Testis (tissue), 3 donors: Measurements from ENCODE around the gene HMCN1. TPM values are rescaled to one million over a fixed set of nuclear protein-coding genes. Genes with fewer than 3 reads are reported as not detected.

Source experiments
- DNase-seq: peaks from one replicate; pipeline ENCODE4 v3.0.0-alpha.2; 2019
- H3K27ac ChIP-seq, 2 donors: fragments of 200-600 bp; sonication (generic); one replicate each; pipeline ENCODE4 v1.5.1; 2019
- H3K27me3 ChIP-seq: fragments of 200-600 bp; sonication (generic); one replicate; pipeline ENCODE4 v1.5.1; 2019
- H3K36me3 ChIP-seq: fragments of 200-600 bp; sonication (generic); one replicate; pipeline ENCODE4 v1.5.1; 2017; ENCODE audit warnings: low read depth; ENCODE audit errors: missing control alignments
- H3K4me1 ChIP-seq: fragments of 200-600 bp; sonication (generic); one replicate; pipeline ENCODE4 v1.5.1; 2019
- H3K4me3 ChIP-seq, 2 donors: fragments of 200-600 bp; sonication (generic); one replicate each; pipeline ENCODE4 v1.5.1; 2017 to 2019
- H3K9me3 ChIP-seq: fragments of 200-600 bp; sonication (generic); one replicate; pipeline ENCODE4 v1.5.1; 2017
- POLR2A ChIP-seq: fragments of 450-650 bp; IDR thresholded peaks from one replicate; pipeline ENCODE4 v1.6.1; 2017; ENCODE audit warnings: antibody characterized with exemption, mild to moderate bottlenecking, moderate library complexity
- WGBS, 2 donors: methylation state at CpG; one replicate each; pipeline ENCODE4 v1.1.5; 2018; 5-methylcytosine and 5-hydroxymethylcytosine counted together
- intact Hi-C: fragments of 100-400 bp; cut with DNase I; formaldehyde crosslinking; loops from one replicate; pipeline ENCODE4 v1.15.1; 2023; ENCODE audit warnings: low total_unique reads
- polyA plus RNA-seq: library from polyadenylated mRNA; stranded (reverse); fragments of 350-450 nt; fragmentation: Illumina TruSeq; extraction: RNeasy Lipid Tissue Mini Kit (QIAGEN cat#74804); gene quantifications from one replicate; pipeline ENCODE4 v1.2.3, GENCODE V29; 2014; ENCODE audit warnings: low read depth, low replicate concordance; ENCODE audit not compliant: insufficient read depth
- total RNA-seq, 2 donors: library from RNA; depleted of rRNA; stranded (reverse); fragments of >200 nt; gene quantifications; one replicate each; pipeline ENCODE4 v1.2.3, GENCODE V29; 2016
- TF ChIP-seq, protein P1 (sequence below), 3 experiments: fragments of 450-650 bp in 2 of 3; fragments of 200-600 bp in 1 of 3; sonication (generic) in 1 of 3; IDR thresholded peaks; one replicate each; pipeline ENCODE4 v1.5.1; 2016 to 2019; ENCODE audit warnings: antibody characterized with exemption in 3 of 3, mild to moderate bottlenecking in 2 of 3, moderate library complexity in 1 of 3

The HMCN1 gene
- total and polyA plus RNA-seq, 3 donors from 2014 or later = 5.2 to 6.2 (median 5.7) TPM

DNA sequence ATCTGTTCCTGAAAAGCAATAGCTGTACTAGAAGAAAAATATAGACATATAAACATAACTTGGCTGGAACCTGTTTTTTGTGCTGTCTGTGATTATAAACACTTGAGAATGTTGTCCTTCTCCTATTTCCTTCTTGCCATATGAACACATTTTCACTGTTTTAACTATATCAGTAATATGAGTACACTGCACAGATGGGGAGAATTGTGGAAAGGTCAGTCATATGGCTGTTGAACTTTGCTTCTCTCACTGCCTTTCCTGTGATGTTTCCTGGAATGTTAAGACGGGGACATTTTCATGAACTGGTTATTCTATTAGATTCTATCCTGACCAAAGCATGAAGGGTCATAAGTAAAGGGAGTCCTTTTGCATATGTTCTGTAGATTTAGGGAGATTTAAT is 24.9 kb downstream of the HMCN1 start:
- Histone ChIP-seq H3K27me3 (no peaks in the 10 kb centered on the region), H3K27ac (no peak overlapping the region), H3K4me3 (no peak overlapping the region), H3K4me1 (no peaks in the 10 kb centered on the region), H3K9me3 (no peaks in the 10 kb centered on the region), H3K36me3 (no peaks in the 10 kb centered on the region)
- TF ChIP-seq POLR2A = no peak
- TF ChIP-seq, protein P1, sequence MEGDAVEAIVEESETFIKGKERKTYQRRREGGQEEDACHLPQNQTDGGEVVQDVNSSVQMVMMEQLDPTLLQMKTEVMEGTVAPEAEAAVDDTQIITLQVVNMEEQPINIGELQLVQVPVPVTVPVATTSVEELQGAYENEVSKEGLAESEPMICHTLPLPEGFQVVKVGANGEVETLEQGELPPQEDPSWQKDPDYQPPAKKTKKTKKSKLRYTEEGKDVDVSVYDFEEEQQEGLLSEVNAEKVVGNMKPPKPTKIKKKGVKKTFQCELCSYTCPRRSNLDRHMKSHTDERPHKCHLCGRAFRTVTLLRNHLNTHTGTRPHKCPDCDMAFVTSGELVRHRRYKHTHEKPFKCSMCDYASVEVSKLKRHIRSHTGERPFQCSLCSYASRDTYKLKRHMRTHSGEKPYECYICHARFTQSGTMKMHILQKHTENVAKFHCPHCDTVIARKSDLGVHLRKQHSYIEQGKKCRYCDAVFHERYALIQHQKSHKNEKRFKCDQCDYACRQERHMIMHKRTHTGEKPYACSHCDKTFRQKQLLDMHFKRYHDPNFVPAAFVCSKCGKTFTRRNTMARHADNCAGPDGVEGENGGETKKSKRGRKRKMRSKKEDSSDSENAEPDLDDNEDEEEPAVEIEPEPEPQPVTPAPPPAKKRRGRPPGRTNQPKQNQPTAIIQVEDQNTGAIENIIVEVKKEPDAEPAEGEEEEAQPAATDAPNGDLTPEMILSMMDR (IDR thresholded peaks at IDR 0.05) = no peak
- intact Hi-C loops = no loop called here
- no peak for DNase-seq
- 87 to 100% methylated on average over 1 of the region's 1 CpG for WGBS, 2 donors

DNA sequence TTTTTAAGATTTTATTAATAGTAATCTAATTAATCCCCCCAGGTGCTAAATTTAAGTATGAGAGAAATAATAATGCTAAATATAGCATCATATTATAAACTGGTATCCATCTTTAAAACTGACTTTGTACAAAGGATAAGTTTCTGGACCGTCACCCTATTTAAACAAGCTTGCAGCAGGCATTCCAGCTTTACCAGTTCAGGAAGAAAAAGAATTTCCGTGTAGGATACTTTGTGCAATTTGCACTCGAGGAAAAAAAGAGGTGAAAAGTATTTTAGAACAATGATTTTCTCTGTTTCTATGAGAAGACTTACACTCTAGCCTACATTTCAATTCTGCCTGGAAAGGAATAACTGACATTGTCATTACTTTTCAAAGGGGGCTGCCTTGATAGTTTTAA is 27.6 kb downstream of the HMCN1 start:
- Histone ChIP-seq H3K4me3 (no peak overlapping the region), H3K36me3 (no peaks in the 10 kb centered on the region), H3K27ac (no peak overlapping the region), H3K27me3 (no peaks in the 10 kb centered on the region), H3K4me1 (no peaks in the 10 kb centered on the region), H3K9me3 (no peaks in the 10 kb centered on the region)
- DNase-seq = no peak
- intact Hi-C loops = no loop called here
- WGBS, 2 donors = 78 to 83% methylated on average over 3 of the region's 3 CpGs
- TF ChIP-seq POLR2A = no peak
- TF ChIP-seq, protein P1 (IDR thresholded peaks at IDR 0.05) = no peak

DNA sequence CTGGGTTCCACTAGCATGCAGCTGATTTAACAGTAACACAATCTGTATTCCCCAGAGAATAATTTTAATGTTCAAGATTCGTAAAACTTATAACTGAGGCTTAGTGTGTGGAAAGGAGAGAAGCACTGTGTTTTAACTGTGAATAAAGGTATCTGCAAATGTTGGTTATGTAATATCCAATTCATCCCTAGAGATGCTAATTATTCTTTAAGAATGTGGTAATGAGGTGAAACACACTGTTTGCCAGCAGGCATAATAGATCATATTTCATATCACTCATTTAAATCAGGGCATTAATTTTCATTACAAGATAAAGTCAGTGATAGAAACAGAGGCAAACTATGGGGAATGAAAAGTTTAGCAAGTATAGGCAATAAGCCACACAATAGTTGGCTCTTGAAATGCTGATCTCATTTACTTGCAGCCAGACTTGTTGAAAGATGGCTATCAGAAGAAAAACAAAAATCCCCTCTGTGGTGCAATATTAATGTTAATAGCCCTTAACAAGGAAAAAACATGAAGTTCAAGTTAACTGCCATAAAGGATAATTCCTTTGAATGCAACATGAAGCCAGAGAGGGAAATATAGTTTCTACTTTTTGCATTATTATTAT is 33.4 kb downstream of the HMCN1 start:
- no peaks in the 10 kb centered on the region for H3K27me3 ChIP-seq
- intact Hi-C loops = no loop called here
- WGBS, 2 donors = 52 to 67% methylated on average over 1 of the region's 1 CpG
- no peak overlapping the region for H3K4me3 ChIP-seq
- no peak overlapping the region for H3K27ac ChIP-seq
- H3K4me1 ChIP-seq = no peaks in the 10 kb centered on the region
- TF ChIP-seq POLR2A = no peak
- TF ChIP-seq, protein P1 (IDR thresholded peaks at IDR 0.05) = no peak
- no peaks in the 10 kb centered on the region for H3K36me3 ChIP-seq
- H3K9me3 ChIP-seq = no peaks in the 10 kb centered on the region
- no peak for DNase-seq

DNA sequence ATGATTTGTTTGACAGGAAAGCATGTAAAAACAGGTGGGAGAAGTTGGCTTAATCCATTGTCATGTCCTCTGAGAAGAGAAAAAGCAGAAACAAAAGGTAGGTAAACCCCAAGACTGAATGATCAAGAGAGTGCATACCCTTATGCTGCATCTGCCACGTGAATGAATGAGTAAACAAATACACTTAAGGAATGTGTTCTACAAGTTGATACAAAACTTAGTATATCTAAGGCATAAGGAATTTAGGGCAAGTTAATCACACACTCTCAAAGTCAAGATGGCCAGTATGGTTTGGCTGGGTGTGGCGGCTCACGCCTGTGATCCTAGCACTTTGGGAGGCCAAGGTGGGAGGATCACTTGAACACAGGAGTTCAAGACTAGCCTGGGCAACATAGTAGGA is 34.2 kb downstream of the HMCN1 start:
- intact Hi-C loops = no loop called here
- no peak for DNase-seq
- Histone ChIP-seq H3K27me3 (no peaks in the 10 kb centered on the region), H3K36me3 (no peaks in the 10 kb centered on the region), H3K4me3 (no peak overlapping the region), H3K9me3 (no peaks in the 10 kb centered on the region), H3K27ac (no peak overlapping the region), H3K4me1 (no peaks in the 10 kb centered on the region)
- WGBS, 2 donors = 85 to 94% methylated on average over 3 of the region's 3 CpGs
- TF ChIP-seq, protein P1 (IDR thresholded peaks at IDR 0.05) = no peak
- no peak for TF ChIP-seq POLR2A

DNA sequence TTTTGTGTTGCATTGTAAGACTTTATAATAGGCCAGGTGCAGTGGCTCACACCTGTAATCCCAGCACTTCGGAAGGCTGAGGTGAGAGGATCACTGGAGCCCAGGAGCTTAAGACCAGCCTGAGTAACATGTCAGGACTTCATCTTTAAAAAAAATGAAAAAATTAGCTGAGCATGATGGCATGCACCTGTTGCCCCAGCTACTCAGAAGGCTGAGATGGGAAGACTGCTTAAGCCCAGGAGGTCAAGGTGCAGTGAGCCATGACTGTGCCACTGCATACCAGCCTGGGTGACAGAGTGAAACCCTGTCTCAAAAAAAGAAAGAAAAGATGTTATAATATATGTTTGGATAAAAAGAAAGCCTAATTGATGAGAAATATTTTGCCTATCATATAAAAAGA is 34.9 kb downstream of the HMCN1 start:
- H3K4me3 ChIP-seq = no peak overlapping the region
- no peaks in the 10 kb centered on the region for H3K36me3 ChIP-seq
- H3K9me3 ChIP-seq = no peaks in the 10 kb centered on the region
- H3K27ac ChIP-seq = no peak overlapping the region
- WGBS, 2 donors = 86 to 97% methylated on average over 1 of the region's 1 CpG
- TF ChIP-seq POLR2A = no peak
- TF ChIP-seq, protein P1 (IDR thresholded peaks at IDR 0.05) = no peak
- H3K27me3 ChIP-seq = no peaks in the 10 kb centered on the region
- H3K4me1 ChIP-seq = no peaks in the 10 kb centered on the region
- intact Hi-C loops = no loop called here
- DNase-seq = no peak
